GM21619 (cell line): ENCODE measurements around the gene MAP3K5.
"Not testable (repeated sequence)": the region's sequence is repeated elsewhere in the genome, so short reads cannot be mapped to it uniquely, and the experiment has no call there.

ENCODE experiments used
- ATAC-seq: cut with Tn5 transposase; IDR thresholded peaks from one replicate; pipeline ENCODE4 v1.9.1; 2021; ENCODE audit not compliant: unreplicated experiment

MAP3K5 gene

GRCh38 chr6:136772685-136773472 is 19.4 kb downstream of the MAP3K5 start:
- ATAC-seq: peak; percentile 80

GRCh38 chr6:136771306-136771705 is 21.0 kb downstream of the MAP3K5 start:
- ATAC-seq: no peak

- no peak for ATAC-seq
These were observed 22.5 kb downstream of the MAP3K5 start for GRCh38 chr6:136769759-136770158.

GRCh38 chr6:136769124-136769523 is 23.2 kb downstream of the MAP3K5 start:
- ATAC-seq: no peak

- ATAC-seq: no peak
These were observed 24.5 kb downstream of the MAP3K5 start for GRCh38 chr6:136767570-136768309.

- no peak for ATAC-seq
These were observed 25.2 kb downstream of the MAP3K5 start for GRCh38 chr6:136767103-136767502.

- no peak for ATAC-seq
These were observed 26.0 kb downstream of the MAP3K5 start for GRCh38 chr6:136766274-136766673.

GRCh38 chr6:136764517-136764993 is 27.7 kb downstream of the MAP3K5 start:
- peak; percentile 41 for ATAC-seq

GRCh38 chr6:136763716-136764516 is 28.4 kb downstream of the MAP3K5 start:
- peak; percentile 39 for ATAC-seq

GRCh38 chr6:136763255-136763654 is 29.0 kb downstream of the MAP3K5 start:
- ATAC-seq: peak; percentile 47

- ATAC-seq: no peak
These were observed 30.0 kb downstream of the MAP3K5 start for GRCh38 chr6:136762022-136762975.

GRCh38 chr6:136761227-136761922 is 30.9 kb downstream of the MAP3K5 start:
- no peak for ATAC-seq

GRCh38 chr6:136760781-136761180 is 31.5 kb downstream of the MAP3K5 start:
- not testable (repeated sequence) for ATAC-seq

GRCh38 chr6:136757150-136757549 is 35.1 kb downstream of the MAP3K5 start:
- ATAC-seq: no peak

GRCh38 chr6:136754820-136755219 is 37.5 kb downstream of the MAP3K5 start:
- no peak for ATAC-seq

GRCh38 chr6:136753624-136754023 is 38.7 kb downstream of the MAP3K5 start:
- no peak for ATAC-seq

- no peak for ATAC-seq
These were observed 39.7 kb downstream of the MAP3K5 start for GRCh38 chr6:136752554-136752953.

GRCh38 chr6:136751991-136752390 is 40.3 kb downstream of the MAP3K5 start:
- no peak for ATAC-seq

- ATAC-seq: peak; percentile 92
These were observed 40.7 kb downstream of the MAP3K5 start for GRCh38 chr6:136751522-136751956.
